GM18909 (cell line): ENCODE data around the gene PLXNA2.

Experiments
- ATAC-seq: cut with Tn5 transposase; IDR thresholded peaks from one replicate; pipeline ENCODE4 v1.9.1; 2021; ENCODE audit warnings: mild to moderate bottlenecking; ENCODE audit not compliant: unreplicated experiment, poor library complexity

Gene PLXNA2

DNA sequence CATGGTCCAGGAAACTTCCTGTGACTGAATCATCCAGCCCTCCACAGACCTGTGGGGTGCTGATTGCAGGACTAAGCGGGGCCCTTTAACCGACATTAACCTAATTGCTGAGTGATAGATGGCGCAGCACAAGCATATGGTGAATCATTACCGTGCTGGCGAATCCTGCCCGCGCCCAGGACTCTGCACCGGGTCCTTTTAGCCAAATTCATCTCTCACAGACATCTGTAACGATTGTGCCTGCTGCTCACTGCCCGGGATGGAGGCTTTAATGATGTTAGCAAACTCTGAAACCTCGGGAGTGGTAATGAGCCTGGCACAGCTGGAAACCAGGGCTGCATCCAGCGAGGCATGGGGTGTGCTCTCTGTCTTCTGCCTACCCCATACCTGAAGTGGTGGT, 185.9 kb downstream of the PLXNA2 start:
- ATAC-seq, result no peak

DNA sequence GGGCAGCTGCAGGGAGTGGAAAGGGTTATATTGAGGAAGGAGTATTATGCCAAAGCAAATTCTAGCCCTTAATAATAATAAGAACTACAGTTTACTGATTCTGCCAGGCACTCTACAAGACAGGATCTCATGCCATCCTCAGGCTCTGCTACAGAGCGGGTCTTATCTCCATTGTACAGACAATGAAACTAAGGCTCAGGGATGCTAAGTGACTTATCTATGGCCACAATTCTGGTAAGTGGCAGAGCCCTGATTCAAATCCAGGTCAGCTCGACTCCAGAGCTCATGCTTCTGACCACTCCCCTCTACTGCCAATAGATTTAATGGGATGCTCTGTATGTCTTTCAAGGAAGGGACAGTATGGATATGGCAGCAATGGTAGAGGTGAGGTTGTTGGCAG, 187.1 kb downstream of the PLXNA2 start:
- no peak for ATAC-seq

- ATAC-seq, result no peak
Observed at GRCh38 chr1:208055535-208055934, 188.6 kb downstream of the PLXNA2 start.

DNA sequence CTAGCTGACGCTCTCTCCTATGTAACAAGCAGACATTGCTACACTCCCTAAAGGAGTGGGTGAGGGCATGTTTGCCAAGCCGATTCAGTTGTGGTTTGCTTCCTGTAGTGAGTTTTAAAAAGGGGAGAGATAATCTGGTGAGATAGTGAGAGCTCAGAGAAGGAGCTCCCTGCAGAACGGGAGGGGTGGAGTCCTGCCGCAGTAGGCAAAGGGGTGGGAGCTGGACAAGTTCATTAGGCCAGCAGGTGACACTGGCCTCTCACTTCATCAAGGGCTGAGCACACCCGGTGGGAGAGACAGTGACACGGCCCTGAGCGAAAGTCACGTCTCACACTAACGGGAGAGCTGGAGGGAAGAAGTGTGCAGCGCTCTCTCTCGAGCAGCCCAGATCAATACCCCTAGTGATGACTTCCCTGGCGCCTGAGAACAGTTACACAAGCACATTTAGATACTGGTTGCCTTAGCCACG, 189.2 kb downstream of the PLXNA2 start:
- ATAC-seq, result no peak

- ATAC-seq, result no peak
Observed at GRCh38 chr1:208054485-208054884, 189.7 kb downstream of the PLXNA2 start.

- ATAC-seq, result no peak
Observed at GRCh38 chr1:208053661-208054060, 190.5 kb downstream of the PLXNA2 start.

- no peak for ATAC-seq
Observed at GRCh38 chr1:208052926-208053407, 191.2 kb downstream of the PLXNA2 start.

DNA sequence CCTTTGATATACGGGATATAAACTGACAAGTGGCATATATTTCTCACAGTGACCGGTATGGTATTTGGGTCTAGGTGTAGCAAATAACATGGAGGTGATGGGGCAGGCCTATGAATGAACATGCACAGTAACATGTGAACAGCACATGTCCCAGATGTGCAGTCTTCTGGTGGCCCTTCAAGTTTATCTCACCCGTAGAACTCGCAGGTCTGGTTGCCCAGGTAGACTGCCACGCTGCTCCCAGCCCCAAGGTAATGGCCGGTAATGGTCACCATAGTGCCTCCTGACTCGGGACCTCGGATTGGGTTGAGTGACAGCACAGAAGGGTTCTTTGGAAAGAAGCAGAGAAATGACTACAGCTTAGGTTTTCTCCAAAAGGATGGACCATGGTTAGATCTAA, 192.0 kb downstream of the PLXNA2 start:
- ATAC-seq, result no peak

GRCh38 chr1:208051651-208052050, 192.5 kb downstream of the PLXNA2 start:
- ATAC-seq, result no peak

DNA sequence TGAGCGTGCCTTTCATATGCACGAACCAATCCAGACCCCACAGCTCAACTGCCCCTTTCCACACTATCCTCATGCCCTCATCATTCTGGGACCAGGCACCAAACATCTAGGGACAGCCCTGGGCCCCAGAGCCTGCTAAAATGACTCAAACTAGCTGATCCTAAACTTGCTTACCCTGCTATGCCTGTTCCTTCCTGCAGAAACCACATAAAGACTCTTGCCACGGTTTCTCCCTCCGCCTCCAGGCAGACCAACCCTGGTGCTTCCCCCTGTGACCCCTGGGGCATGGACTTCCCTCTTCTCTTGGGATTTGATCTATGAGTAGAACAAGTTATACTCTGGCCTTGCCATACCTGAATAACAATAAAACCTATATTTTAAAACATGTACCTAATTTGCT, 195.3 kb downstream of the PLXNA2 start:
- ATAC-seq, result no peak

GRCh38 chr1:208047975-208048374, 196.2 kb downstream of the PLXNA2 start:
- no peak for ATAC-seq

DNA sequence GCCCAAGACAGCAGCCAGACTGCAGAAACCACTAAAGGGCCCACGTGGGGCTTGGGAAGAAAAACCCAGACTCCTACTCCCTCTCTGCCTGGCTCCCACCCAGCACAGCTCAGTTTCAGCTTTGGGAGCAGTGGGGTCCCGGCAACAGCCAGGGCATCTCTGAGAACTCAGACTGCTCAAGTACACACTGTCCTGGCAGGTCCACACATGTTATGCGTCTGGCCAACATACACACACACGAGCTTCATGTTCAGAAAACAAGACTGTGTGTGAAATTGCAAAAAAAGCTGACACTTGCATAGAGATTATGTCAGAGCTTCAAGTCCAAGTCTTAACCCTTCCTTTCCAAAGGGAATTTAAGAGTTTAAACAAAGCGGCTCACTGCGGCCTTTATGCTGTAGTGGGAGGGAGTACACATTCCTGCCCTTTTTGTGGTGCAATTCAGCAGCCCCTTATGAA, 196.7 kb downstream of the PLXNA2 start:
- ATAC-seq, result no peak

GRCh38 chr1:208045463-208046260, 198.5 kb downstream of the PLXNA2 start:
- ATAC-seq, result no peak

- ATAC-seq, result no peak
Observed at GRCh38 chr1:208044589-208045462, 199.4 kb downstream of the PLXNA2 start.

DNA sequence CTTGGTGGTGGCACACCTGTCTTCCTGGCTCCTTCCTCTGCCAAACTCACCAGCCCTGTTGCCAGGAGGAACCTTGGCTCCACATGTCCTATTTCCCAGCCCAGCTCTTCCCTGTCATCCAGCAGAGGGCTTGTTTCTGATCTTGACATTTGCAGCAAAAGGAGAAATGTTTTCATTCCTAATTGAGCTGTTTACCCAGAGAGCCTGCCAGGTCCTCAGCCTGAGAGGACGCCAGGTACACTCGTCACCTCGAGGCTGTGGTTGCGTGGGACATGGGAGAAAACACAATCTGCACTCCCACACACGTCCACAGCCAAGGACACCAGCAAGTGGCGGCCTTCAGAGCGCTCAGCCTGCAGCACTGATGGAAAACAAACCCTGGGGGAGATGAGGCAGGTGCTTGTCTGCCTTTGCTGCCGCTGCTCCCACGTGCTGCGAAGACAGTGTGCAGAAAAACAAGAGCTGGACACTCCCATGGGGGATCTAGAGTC, 200.4 kb downstream of the PLXNA2 start:
- no peak for ATAC-seq

DNA sequence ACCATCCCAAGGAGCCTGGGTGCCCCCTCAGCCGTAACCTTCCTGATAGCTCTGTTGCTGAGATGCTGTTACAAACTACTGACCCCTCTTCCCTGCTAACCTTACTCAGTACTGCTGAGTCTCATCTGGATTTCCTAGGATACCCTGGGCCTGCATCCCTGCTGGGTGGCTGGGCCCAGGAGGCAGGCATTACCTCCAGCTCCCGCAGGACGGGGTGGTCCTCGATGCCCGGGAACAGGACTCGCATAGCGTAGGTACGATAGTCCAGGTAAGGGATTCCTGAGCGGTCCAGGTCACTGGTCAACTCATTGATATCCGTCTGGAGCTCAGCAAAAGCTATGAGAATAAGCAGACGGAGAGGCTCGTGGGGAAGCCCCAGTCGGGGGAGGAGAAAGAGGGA, 201.3 kb downstream of the PLXNA2 start:
- no peak for ATAC-seq

DNA sequence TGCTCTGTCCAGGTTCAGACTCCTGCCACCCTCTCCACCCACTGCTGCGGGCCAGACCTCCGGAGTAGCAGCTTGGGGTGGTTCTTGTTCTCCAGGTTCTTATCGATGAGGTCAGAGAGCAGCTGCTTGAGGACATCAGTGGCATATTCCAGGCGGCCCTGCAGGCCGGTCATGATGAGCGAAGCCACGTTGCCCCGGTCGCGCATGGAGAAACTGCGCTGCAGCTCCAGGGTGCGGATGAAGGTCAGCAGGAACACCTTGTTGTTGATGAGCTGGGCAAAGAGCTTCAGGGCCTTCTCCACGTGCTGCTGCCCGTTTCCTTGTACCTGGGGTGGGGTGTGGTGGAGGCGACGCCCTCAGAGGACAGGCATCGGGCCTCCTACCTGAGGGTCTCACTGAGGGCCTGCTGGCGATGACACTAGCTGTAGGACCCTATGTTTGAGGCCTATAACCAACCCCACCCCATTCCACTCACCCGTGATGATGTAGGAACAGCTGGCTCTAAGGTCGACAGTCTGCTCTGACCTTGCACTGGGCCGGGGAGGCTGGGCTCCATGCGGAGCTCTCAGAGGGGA, 202.1 kb downstream of the PLXNA2 start:
- ATAC-seq, result no peak

GRCh38 chr1:208041505-208041904, 202.7 kb downstream of the PLXNA2 start:
- ATAC-seq, result no peak

DNA sequence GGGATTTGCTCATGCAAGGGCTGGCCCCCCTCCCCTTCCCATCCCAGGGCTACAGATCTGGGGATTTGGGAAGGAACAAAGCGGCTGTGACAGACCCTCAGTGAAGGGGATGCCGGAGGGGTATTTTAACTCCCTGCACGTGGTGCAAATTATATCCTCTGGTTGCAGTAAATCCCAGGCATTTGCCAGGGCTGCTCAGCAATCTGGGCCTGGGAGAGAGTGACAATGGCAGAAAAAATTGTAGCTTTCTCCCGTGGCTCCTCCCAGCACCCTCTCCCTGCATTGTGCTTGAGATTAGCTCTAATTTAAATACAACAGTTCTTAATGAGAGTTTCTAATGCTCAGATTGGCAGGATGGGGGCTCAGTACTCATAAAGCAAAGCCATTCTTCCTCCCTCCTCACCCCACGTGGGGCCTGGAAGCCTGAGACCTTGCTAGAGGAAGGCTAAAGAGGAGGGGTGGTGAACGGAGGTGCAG, 203.3 kb downstream of the PLXNA2 start:
- ATAC-seq, result no peak

GRCh38 chr1:208039536-208040332, 204.4 kb downstream of the PLXNA2 start:
- no peak for ATAC-seq
